T47D (cell line): Measurements from ENCODE around the gene KLHL10.
A peak's percentile ranks its signal among the peaks of the same experiment; 100 is the strongest.

Experiments
- DNase-seq, 2 experiments: peaks; one replicate each; pipeline versions ENCODE4 v3.0.0 to v3.0.0-alpha.2; 2011 to 2012; ENCODE audit warnings: low read depth in 1 of 2, low spot score in 1 of 2
- JUND ChIP-seq: IDR thresholded peaks from 2 replicates; pipeline ENCODE4 v1.6.1; 2012; ENCODE audit warnings: low read depth
- in situ Hi-C: cut with HindIII; loops from 2 replicates; pipeline ENCODE4 v1.10.0; 2016; ENCODE audit warnings: low sequenced_read_pairs, low pct_unique_long_range_greater_than_20kb

KLHL10 gene

DNA sequence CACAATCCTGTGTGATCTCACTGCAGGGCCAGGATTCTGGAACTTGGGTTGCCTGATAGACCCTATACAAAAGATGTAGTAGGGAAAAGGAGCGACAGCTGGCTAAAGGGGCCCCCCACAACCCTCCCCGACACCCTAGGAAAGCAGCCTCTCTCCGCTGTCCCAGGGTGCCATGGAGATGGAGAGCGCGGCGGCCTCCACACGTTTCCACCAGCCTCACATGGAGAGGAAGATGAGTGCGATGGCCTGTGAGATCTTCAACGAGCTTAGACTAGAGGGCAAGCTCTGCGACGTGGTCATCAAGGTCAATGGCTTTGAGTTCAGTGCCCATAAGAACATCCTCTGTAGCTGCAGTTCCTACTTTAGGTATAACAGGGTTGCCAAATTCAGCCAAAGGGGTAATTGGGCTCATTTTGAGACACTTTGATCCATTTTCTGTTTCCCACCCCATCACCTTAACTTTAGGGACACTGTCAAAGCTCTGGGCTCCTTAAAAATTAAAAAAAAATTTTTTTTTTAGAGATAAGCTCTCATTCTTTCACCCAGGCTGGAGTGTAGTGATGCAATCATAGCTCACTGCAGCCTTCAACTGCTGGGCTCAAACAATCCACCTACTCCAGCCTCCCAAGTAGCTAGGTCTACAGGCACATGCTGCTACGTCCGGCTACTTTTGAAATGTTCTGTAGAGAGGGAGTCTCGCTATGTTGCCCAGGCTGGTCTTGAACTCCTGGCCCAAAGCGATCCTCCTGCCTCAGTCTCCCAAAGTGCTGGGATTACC lies at the start of gene KLHL10:
Gene KLHL10, plus strand, starts transcription at position 65 of the 778 bp plus-strand sequence. Its CDS starts 108 bp downstream, at position 173.
- in situ Hi-C loops: no loop called here
- TF ChIP-seq JUND: no peak
- DNase-seq: no peak

GRCh38 chr17:41792845-41793783 lies 44.5 kb upstream of the KLHL10 start:
- DNase-seq: peak in 1 of 2 experiments; percentile 95
- in situ Hi-C loops: no loop called here
- TF ChIP-seq JUND: no peak

GRCh38 chr17:41793784-41794539 lies 43.7 kb upstream of the KLHL10 start:
- DNase-seq: peak in 1 of 2 experiments; percentile 57

DNA sequence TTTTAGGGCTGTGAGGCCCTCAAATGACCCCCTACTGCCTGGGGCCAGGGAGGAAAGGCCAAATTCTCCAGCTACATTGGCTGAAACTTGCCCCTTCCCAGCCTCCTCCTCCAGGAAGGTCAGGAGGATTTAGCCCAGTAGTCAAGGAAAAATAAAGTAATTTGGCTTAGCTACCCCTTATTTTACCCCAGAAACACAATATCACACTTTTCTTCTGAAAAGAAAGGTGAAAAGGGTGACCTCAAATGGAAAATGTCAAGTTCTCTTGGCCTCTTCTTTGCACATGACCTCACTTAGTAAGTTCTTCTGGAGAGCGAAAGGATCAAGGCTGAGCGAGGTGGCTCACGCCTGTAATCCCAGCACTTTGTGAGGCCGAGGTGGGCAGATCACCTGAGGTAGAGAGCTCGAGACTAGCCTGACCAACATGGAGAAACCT lies 43.1 kb upstream of the KLHL10 start:
- DNase-seq: no peak
- in situ Hi-C loops: no loop called here
- no peak for TF ChIP-seq JUND

More at GRCh38 chr17:41793784-41794539, 43.7 kb upstream of the KLHL10 start:
- in situ Hi-C loops: no loop called here
- no peak for TF ChIP-seq JUND

DNA sequence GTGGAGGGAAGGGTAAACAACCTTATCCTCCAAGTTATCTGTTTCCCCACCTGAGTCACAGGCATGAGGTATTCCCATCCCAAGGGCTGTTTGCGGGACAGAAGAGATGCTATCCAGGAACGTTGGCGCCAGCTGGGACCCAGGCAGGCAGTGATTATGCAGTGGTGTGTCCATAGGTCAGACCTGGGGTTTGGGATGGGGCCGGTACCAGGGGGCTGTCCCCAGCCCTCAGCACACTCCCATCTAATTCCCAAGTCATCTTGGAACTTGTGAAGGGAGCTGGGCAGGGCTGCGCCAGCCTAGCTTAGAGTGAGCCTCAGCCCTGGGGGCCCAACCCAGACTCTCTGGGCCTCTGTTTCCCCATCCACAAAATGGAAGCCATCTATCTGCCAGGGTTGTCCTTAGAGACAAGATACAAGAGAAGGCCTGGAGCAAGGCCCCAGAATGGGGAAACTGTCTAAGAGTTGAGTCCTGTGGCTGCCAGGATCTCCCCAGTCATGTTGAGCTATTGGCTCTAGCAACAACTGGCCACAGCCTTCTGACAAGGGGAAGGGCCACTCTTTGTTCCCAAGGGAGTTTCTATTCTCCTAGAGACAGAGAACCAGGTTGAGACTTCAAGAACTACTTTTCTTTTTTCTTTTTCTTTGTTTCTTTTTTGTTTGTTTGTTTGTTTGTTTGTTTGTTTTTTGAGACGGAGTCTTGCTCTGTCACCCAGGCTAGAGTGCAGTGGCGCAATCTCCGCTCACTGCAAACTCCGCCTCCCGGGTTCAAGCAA lies 41.3 kb upstream of the KLHL10 start:
- in situ Hi-C loops: no loop called here
- peak in 1 of 2 experiments; percentile 75 for DNase-seq
- TF ChIP-seq JUND: peak; percentile 79; the same call in 1 of the 2 replicates

- in situ Hi-C loops: no loop called here
- no peak for DNase-seq
- TF ChIP-seq JUND: no peak
Observed at GRCh38 chr17:41797377-41797776, 40.2 kb upstream of the KLHL10 start.

- in situ Hi-C loops: no loop called here
- TF ChIP-seq JUND: no peak
- DNase-seq: no peak
Observed at GRCh38 chr17:41799366-41799765, 38.3 kb upstream of the KLHL10 start.

- in situ Hi-C loops: no loop called here
- TF ChIP-seq JUND: no peak
- DNase-seq: peak in 1 of 2 experiments; percentile 86
Observed at GRCh38 chr17:41800601-41801373, 36.8 kb upstream of the KLHL10 start.

DNA sequence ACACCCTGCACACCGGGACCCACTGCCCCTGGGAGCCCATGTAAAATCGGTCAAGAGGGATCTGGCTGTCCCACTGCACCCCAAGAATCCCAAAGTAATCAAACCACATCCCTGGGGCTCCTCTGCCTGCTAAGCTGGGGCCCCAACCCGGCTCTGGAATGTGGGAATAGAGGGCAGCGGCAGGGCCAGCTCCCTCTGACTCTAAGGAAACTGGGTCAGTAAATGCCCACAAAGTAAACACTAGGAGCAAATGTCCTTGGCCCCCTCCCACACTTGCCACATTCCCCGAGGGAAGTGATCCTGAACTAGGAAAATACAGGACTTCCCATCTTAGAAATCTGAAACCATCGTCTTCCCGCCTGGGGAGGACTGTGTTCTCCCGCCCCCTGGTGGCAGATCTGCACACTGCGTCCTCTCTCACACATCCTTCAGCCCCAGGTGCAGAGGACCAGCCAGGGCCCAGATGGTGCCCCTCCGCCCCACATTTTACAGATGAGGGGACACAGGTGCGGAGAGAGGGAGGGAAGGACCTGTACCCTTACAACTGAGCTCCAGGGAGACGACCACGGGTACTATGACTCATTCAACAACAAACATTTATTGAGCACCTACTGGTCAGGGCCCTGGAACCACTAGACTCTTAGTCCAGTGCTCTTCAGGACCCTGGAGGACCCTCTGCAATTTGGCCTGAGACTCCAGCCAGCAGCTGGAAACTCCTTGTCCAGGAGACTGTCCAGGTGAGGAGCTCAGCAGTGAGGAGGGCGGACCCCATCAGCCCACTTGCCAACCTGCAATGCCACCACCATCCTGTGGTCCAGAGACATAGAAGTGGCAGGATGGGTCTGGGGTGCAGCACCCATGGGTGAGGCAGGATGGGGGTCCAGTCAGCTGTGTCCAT lies 36.0 kb upstream of the KLHL10 start:
- no peak for TF ChIP-seq JUND
- in situ Hi-C loops: no loop called here
- DNase-seq: peak; percentile 76 to 93
